GM21576 (cell line): ENCODE data around the gene TTC7B.

Experiments
- ATAC-seq: cut with Tn5 transposase; IDR thresholded peaks from one replicate; pipeline ENCODE4 v1.9.1; 2021; ENCODE audit warnings: mild to moderate bottlenecking, moderate library complexity; ENCODE audit not compliant: unreplicated experiment

The TTC7B gene

DNA sequence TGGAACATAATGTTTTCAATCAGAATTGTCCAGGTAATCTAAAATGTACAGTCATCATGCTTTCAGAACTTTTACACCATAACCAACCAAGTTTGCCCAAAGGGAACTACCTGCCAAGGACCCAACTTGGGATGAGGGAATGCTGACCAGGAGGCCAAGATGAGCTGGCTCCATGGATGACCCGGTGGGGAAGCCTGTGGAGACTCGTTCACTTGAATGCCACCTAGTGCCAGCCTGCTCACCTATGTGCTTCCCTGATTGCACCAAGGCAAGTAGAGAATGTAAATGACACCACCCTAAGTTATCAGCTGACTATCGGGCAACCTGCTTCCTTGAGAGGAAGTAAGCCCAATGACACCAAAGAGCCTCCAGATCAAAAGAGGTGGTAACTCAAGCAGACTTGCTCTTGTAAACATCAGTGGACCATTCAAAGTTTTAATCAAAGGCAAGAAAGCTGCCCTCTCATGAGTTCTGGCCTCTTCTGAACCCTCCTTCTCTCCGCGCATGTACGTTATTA lies 137.3 kb downstream of the TTC7B start:
- no peak for ATAC-seq

DNA sequence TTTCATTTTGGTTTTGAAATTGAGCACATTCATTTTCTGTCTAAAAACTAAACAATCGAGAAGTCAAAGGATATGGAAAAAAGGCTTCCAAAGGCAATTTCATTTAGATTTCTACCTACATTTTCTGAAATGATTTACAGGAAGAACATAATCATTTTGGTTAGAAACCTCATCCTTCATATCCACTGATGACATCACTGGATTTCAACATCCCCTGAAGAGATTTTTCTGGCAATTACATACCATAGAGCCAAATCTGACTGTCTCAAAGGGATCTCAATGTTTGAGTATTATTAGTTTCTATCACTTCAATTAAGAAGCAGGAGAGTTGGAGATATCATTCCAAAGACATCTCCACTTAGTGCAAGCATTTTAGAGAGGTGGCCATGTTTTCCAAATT lies 137.8 kb downstream of the TTC7B start:
- ATAC-seq, result no peak

DNA sequence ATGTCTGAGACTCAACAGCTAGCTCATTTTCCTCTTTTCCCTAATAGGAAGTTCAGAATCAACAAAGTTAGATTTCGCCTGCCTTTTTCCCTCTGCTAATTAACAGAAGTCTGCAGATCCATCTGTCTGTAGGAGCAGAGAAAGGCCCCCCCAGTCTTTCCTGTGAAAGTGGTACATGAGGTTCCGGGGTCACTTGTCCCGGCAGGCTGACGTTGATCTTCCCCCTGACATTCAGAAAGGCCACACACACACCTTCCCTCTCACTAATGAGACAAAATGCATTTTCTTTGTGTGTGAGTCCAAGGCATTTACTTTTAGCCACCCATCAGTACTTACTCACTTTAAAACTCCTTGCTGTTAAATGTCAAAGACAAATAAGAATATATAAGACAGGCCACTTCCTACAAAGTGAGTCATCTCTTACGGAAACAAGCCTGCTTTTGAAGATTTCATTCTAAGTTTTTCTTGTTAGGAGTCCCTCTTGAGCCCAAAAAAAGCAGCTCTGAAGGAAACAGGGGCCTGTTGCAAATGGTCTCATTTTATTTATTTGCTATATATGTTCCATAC lies 138.7 kb downstream of the TTC7B start:
- ATAC-seq, result no peak

DNA sequence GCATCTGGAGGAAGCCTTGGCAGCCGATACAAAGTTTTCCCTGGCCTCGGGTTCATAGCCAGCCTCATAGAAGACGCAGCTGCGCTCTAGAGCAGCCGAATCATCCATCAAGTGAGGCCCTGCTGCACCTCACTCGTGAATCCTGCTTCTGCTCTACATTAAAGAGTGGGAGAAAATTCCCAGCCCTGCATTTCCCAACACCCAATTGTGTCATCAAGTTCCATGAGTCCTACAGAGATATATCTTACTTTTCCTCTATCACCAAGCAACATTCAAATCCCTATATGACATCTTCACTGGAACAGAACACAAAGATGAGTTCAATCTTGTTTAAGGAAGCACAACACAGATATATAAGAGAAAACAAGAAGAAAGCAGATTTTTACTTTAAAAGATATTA lies 139.3 kb downstream of the TTC7B start:
- no peak for ATAC-seq

DNA sequence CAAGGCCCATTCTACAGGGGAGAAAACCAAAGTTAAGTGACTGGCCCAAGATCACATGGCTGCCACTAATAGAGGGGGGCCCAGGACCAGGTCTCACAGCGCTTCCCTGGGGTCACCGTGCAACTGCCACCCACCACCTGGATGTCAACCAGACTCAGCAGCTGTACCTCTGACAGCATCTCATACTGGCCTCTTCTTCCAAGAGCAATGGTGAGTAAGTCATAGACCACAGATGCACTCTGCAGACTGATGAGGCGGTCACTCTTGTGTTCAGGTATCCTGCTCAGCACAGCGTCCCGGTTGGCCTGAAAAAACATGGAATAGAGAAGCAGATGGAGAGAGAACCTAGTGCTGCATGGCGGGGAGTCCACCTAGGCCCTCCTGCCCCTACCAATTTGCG lies 139.9 kb downstream of the TTC7B start:
- ATAC-seq, result no peak

DNA sequence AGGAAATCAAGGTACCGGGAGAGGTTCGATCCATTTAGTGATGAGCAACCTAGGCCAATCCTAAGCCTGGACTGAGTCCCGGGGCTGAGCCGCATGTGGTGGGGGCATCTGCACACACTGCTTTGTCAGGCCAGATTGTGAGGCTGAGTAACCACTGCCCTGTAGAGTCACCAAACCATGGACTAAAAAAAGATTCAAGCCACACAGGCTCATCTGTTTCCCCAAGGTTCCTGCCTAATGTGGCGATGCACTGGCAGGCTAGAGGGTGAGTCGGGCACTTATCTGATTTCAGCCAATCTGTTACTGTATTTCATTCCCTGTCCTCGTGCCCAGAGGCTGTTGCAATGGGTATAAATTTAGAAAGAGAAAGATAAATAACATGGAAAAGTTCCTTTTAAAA lies 140.8 kb downstream of the TTC7B start:
- ATAC-seq, result no peak

DNA sequence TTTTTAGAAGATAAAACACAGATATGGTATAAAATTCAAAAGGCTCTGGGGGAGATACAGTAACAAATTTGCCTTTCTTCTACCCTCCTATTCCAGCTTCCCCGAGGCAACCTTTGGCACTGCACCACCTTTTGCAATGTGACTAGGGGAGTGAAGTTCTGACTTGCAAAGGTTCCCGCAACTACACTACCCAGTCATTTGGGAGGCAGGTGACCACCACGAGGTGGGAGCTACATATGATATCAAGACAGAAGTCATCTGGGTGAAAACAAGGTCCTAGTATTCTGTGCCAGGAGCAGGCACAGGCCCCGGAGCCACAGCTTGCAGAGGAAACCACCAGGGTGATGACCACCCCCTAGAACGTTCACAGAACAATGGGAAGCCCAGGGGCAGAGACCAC lies 141.5 kb downstream of the TTC7B start:
- no peak for ATAC-seq

DNA sequence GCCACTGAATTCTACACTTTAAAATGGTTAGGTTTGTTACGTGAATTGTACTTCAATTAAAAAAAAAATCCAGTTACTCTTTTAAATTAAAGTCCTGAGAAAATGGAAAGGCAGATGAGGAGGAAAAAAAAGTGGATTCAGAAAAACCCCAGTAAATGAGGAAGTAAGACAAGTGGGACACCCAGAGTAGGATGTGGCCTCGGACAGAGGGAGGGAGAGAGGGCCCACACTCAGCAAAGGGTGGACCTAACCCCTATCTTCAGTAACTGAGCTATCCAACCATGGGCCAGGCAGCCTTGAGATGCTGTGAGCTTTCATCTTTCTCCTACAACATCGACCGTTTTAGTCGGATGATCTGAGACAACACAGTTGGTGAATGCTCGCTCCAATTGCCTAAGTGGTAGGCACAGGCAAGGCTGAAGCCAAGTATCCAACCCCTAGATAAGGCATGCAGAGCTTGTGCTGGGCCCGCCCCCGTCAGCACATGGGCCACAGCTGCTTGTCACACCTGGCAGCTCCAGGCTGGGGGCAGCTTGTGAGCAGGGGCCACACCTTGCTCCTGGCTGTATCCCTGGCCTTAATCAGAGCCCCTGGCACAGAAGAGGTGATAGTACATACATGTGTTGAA lies 142.1 kb downstream of the TTC7B start:
- no peak for ATAC-seq

DNA sequence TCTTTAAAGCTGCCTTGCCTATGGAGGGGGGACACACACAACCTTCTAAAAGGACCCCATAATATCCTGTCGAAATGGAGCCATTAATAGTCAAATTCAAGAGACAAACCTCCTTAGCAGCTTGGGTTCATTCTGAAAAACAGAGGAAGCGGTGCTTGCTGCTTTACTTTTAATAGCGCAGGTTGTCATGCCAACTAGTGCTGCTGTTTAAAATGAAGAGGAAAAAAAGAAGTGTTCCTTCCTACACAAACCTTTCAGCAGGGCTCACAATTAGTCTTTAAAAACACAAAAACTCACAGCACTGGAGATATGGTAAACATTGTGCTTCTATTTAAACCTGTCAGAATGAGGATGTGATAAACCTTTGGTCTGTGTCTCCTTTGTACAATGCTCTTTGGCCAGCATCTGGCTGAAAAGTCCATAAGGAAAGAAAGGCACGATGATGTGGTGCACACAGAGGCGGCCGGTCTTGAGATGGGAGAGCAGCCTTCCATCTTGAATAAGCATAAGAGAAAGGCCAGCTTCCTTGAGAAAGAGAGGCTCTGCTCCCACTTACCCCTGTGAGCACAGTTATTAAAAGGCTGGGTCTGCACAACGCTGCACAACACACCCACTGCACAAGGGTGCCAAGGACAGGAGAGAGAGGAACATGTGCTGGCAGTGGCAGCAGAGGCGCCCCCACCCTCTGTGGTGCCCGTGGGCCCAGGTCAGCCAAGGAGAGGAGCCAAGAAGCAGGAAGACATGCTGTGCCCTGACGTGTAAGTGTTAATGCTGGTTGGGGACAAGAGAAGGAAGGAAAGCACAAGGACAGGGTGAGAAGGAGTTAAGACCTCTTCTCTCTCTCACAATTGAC lies 144.6 kb downstream of the TTC7B start:
- ATAC-seq, result no peak

DNA sequence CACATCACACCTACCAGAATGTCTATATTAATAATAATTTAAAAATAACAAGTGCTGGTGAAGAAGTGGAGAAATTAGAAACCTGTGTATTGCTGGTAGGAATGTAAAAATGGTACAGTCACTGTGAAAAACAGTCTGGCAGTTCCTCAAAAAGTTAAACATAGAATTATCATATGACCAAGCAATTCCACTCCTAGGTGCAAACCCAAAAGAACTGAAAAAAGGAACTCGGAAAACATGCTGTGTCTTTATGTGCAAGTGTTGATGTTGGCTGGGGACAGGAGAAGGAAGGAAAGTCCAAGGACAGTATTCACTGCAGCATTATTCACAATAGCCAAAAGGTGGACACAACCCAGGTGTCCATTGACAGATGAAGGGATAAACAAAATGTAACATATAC lies 146.5 kb downstream of the TTC7B start:
- no peak for ATAC-seq

DNA sequence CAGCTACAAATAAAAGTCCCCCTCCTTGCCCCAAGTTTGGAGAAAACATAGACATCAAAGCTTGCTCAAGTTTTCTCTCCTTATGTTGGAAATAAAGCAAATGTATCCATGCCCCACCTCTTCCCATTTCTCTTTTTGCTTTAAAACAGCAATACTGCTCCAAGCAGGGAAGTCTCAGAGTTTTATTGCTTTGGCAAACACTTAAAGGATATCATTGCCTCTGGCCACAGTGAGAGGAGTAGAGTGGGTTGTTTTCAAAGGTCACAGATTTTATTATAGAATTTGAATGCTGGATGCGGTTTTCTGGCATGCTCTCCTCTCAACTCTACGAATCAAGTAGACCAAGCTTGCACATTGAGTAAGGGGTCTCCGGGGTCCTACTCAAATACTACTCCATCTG lies 149.7 kb downstream of the TTC7B start:
- ATAC-seq, result no peak

DNA sequence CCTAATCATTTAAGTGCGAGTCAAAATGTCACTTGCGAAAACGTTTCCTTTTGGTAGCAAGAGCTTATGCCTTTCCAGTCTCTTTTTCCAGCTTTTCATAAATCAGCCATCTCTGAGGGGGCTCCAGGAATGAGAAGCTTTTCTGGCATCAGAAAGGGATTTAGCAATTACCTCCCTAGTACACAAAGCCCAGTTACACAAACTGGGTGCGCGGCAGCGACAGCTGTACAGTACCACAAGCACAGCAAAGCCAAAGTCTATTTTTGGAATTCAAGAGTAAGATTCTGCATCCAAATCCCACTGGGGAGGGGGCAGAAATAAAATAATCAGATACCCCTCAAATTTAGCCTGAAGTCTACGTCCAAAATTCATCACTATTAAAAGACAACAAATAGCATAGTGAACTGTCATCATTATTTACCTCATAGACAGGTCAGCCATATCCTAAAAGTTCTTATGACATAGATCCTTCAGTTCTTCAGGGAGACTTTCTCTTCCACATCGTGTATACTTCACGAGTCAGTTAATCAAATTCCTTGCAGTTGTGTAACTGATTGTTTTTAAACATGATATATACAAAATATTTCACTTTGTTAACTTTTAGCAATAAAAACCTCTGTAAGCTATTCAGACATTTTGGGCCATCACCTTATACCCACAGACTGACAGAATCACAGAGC lies 150.8 kb downstream of the TTC7B start:
- ATAC-seq, result no peak

DNA sequence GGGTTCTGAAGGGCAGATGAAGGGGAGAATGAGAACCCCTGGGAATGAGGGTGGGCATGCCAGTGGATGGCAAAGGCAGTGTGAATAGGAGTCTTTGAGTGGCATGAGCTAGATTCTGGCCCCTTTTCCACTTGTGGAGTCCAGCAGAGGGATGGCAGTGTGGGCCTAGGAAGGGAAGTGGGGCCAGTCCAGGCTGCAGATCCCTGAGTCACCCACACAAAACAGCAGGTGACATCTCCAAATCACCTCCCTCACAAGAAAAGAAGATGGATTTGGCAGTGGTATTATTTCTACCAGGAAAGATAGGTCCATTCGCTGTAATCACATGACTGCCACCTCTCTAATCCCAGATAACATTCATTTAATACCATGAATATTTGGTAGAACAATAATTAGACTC lies 151.3 kb downstream of the TTC7B start:
- no peak for ATAC-seq

DNA sequence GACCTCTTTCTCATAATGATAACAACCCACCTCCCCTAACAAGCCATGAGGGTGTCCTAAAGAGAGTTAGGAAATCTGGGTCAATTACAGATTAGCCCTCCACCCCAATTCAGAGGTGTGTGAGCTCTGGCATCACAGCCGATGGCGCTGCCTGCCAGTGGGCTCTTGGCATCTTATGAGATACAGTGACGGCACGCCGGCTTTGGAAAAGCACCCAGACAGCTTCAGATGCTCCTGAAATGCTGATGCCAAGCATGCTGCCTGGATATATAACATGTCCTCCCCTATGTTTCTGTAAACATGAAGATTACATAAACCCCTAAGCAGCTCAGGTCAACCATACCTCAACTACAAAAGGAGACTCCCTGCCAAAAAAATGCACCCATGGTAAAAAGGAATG lies 152.6 kb downstream of the TTC7B start:
- no peak for ATAC-seq

DNA sequence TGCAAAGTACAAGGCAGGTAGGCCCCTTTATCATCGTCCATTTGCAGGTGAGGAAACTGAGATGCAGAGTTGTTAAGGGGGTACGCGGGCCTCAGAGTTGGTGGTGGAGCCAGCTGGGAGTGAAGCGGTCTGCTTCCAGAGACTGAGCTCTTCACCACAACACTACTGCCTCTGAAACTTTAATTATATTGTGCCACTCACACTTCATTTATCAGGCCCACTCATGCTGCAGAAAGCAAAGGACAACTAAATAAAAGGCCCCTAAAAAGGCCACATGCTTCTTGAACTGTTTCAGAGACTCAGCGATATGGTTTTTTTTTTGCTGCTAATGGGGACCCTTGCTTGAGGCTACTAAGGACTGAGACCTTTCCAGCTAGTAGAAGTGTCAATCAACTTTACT lies 153.1 kb downstream of the TTC7B start:
- no peak for ATAC-seq

DNA sequence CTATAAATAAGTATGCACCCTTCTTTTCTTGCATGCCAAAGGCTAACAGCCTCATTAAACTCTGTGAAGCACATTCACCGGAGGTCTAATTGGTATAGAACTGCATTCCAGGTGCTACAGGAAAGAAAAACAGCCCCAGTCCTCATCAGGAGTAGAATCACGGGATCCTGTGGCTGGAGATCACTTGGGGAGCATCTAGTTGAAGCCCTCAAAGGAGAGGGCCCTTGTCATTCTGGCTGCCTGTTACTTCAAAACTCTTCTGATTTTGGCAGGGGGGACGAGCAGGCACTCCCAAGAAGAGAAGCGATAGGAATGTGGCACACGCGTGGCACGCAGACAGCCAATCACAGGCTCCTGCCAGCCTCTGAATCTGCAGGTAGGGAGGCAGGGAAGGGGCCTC lies 154.4 kb downstream of the TTC7B start:
- no peak for ATAC-seq

DNA sequence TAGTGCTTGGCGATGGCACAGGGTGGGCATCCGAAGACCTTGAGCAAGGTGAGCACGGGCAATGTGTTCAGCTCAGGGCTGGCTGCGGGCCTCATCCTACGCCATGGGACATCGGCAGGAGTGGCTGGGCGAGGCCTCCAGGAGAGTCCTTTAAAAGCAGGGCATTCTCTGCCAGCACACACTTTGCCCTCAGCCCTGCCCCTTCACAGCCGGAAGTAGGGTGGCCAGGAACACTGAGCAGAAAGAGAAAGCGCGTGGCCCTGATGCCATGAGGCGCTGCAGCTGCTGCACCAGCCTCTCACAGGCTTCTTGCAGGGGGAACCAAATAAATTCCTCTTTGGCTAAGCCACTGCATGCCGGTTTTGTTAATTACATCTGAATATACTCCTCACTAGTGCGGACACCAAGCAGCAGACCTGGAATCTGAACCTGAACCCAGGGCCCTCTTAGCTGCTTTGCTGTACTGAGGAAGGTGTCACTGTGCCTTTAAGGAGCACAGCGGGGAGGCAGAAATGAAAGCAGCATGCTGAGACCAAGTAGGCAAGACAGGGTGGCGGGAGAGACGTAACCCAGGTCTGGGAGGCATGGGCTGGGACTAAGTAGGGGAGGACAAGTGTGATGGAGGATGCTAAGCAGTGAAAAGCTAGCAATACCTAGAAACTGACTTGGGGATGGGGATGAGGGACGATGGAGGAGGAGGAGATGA lies 155.2 kb downstream of the TTC7B start:
- ATAC-seq, result no peak

DNA sequence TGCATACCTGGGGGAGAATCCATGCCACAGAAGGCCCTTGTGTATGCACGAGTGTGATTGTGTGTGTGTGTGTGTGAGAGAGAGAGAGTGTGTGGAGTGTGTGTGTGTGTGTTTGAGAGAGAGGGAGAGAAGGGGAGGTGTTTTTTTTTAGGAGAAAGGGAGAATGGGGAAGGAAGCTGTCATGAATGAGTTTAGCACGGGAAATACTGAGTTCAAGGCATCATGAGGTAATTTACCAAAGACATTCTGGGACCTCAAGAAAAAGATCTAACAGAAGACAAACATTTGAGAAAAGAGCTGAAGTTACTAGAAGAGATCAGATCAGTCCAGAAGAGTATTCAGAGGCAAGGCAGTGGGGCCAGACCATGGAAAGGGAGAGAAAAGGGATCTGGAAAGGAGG lies 157.1 kb downstream of the TTC7B start:
- ATAC-seq, result no peak

DNA sequence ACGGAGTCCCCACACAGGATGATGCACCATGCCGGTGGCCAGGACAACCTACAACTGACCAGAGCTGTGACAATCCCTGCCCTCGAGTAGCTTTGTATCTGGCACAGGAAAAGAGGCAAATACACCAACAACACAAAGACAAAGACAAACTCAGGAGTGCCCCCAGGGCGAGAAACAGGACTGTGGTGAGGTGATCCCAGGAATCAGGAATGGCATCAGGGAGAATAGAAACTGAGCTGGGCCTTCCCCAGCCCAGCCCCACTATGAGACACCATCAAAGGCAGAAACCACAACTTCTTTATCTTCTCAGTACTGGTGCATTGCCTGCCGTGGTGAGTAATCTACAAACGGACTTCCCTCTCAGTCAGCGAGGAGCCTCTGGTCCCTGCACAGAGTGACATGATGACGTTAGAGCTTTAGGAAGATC lies 157.7 kb downstream of the TTC7B start:
- no peak for ATAC-seq

DNA sequence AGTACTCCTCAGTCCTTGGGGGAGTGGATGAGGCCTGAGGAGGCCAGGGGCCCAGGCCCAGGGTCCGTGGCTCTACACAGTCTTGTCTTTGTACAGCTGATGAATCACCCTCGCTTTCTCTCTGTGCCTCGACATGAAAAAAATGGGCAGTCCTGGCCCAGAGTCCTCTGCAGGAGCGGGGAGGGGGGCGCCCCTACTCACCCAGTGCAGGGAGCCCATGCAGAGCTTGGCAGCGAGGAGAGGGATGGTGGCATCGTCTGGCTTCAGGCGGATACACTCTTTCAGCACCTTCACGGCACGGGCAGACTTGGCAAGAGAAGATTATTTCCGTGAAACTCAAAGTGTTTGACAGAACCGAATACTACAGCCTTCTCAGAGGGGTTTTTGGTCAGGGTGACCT lies 159.3 kb downstream of the TTC7B start:
- no peak for ATAC-seq

DNA sequence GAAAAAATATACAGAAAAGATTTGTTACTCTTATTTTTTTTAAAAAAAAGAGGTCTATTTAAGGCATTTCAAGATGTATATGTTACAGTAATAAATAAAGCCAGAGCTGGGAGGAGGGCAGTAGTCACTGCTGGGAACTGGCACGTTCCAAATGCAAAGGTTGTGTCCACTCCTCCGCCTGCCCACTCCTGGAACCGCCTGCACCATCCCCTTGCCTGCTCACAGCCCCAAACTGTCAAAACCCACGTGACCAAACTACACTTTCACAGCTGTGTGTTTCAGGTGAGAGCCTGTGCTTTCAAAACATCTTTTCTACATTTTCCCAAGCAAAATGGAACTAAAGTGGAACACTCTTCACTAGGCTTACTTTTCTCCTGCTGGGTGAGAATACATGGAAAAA lies 160.4 kb downstream of the TTC7B start:
- ATAC-seq, result no peak
